GM18867 (cell line): ENCODE data around the gene EPHB2.

Experiments used
- ATAC-seq: cut with Tn5 transposase; IDR thresholded peaks from one replicate; pipeline ENCODE4 v1.9.1; 2021; ENCODE audit warnings: mild to moderate bottlenecking, moderate library complexity; ENCODE audit not compliant: unreplicated experiment

The EPHB2 gene

DNA sequence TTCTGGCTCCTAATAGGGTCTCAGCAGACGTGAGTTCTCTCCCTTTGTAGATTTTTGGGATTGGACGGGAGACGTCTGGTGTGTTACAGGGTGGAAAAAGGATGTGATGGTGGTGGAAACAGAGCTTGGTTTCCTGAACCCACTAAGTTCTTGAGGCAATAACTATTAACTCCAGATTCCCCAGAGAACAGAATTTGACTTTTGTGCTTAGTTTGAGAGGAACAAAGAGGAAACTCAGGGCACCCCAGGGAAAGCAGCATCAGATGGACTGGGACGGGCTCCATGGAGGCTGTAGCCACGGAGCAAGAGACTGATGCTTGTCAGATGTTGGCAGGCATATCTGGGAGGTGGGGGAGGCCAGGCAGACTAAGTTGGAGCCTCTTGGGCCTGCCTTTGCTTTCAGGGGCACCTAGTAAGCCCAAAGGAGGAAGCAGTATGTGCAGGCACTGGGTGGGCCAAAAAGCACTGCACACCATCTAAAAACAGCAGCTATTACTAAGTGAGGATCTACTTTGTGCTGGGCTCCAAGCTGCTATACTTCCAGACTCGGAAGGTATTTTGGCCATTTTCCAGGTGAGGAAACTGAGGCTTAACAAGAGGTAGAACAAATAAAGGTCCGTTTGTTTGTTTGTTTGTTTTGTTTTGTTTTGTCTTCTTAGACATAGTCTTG, 66.9 kb downstream of the EPHB2 start:
- no peak for ATAC-seq

DNA sequence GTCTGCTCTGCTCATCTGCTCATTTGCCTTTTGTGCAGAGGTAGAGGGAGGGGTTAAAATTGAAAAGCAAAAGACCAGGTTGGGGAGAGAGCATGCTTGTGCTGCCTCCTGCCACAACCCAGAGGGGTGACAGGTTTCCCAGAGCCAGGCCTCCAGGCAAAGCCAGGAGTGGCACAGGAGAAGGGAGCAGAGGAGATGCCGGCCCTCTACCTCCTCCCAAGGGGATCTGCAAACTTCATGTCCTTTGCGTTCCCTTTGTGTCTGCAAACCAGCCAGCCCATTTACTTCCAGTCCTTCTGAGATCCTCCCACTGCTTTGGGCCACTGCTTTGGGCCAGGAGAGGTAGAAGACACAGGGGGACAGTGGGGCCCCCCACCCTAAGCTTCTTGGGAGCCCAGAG, 67.8 kb downstream of the EPHB2 start:
- no peak for ATAC-seq

DNA sequence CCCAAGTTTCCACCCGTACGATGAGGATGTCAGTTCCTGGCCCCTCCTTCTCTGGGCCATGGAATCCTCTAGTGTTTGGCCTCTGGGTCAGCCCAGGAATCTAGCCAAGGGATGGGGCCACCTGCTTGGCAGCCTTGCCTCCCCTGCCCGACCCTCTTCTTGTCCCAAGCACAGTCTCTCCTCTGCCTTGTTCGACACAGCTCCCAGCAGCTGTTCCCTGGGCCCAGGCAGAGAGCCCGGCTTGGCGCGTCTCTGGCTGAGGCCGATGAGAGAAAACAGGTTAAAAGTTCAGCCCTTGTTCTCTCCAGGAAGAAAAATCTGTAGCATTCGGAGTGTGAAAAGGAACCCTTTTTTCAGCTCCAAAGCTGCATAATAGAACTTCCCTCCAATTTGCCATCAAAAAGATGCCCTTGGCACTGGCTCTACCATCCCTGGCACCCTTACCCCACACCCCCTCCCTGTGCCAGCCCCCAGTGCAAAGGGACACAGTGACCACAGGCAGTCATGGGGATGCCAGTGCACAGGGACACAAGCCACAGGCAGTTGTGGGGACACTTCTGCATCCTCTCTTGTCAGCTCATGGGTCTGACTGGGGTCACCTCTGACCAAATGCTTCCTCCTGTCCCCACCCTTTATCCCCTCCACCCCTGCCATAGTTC, 68.4 kb downstream of the EPHB2 start:
- no peak for ATAC-seq

DNA sequence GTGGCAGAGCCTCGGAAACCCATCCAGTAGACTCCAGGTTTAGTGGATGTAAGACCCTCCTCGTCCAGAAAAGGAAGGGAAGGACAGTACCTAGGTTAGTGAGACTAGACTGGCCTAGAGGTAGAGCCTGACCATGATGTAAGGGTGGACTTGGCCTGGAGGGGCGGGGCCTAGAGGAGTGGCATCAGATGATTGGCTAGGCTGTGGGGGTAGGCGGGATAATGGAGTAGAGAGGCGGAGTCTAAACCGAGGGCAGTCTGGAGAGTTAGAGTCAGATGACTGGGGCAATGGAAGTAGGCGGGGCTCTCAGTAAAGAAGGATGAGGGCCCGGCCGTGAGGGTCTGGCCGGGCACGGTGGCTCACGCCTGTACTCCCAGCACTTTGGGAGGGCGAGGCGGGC, 70.1 kb downstream of the EPHB2 start:
- ATAC-seq, result no peak

DNA sequence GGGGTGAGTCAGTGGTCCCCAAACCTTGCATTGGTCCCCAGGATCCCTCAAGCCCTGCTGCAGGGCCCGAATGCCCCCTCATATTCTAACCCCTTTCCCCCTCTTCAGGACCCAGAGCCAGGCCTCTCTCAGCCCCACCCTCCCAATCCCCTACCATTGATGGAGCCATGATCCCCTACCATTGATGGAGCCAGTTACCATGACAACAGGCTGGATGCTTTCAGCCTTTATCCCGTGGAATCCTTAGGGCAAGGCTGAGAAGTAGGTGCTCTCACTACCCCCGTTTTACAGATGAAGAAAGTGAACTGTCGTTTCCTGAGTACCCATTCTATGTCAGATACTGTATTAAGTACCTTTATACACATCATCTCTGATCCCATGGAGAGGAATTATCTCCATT, 70.8 kb downstream of the EPHB2 start:
- no peak for ATAC-seq

DNA sequence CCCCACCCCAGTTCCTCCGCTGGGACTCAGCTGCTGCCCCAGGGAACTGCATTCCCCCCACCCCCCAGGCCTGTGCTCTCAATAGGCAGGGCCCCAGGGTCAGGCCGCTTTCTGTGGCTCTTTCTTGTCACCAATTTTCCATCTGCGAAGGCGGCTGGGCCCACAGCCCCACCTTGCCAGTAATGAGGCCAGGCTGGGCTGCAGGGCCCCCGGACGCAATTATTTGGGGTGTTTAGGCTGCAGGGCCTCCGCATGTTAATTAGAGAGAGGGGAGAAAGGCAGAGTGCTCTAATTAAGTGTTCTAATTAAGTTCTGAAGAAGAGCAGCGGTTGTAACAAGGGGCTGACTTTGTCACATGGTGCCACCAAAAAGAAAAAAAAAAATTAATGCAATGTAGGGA, 71.8 kb downstream of the EPHB2 start:
- no peak for ATAC-seq

DNA sequence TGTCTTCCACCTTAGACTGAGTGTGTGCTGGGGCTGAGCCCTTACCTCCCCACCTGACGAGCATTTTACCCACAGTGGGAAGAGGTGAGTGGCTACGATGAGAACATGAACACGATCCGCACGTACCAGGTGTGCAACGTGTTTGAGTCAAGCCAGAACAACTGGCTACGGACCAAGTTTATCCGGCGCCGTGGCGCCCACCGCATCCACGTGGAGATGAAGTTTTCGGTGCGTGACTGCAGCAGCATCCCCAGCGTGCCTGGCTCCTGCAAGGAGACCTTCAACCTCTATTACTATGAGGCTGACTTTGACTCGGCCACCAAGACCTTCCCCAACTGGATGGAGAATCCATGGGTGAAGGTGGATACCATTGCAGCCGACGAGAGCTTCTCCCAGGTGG, 73.7 kb downstream of the EPHB2 start:
- no peak for ATAC-seq

DNA sequence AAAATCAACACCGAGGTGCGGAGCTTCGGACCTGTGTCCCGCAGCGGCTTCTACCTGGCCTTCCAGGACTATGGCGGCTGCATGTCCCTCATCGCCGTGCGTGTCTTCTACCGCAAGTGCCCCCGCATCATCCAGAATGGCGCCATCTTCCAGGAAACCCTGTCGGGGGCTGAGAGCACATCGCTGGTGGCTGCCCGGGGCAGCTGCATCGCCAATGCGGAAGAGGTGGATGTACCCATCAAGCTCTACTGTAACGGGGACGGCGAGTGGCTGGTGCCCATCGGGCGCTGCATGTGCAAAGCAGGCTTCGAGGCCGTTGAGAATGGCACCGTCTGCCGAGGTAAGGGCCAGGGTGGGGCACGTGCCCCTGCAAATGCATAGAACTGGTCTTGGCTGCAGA, 74.1 kb downstream of the EPHB2 start:
- ATAC-seq, result no peak

DNA sequence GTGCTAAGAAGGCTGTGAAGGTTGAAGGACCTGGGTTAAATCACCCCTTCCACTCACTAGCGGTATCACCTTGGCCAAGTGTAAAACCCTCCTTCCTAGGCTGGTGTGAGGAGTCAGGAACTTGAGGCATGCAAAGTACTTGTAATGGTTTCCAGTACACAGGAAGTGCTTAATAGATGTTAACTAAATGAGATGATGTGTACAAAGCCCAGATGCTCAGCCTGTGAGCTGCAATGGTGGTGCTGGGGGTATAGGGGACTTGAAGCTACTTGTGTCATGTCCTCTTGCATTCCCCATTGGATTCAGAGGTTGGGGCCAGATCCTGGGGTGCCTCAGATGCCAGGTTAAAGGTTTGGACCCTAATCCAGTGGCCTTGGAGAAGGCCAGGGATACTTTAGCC, 75.5 kb downstream of the EPHB2 start:
- ATAC-seq, result no peak

DNA sequence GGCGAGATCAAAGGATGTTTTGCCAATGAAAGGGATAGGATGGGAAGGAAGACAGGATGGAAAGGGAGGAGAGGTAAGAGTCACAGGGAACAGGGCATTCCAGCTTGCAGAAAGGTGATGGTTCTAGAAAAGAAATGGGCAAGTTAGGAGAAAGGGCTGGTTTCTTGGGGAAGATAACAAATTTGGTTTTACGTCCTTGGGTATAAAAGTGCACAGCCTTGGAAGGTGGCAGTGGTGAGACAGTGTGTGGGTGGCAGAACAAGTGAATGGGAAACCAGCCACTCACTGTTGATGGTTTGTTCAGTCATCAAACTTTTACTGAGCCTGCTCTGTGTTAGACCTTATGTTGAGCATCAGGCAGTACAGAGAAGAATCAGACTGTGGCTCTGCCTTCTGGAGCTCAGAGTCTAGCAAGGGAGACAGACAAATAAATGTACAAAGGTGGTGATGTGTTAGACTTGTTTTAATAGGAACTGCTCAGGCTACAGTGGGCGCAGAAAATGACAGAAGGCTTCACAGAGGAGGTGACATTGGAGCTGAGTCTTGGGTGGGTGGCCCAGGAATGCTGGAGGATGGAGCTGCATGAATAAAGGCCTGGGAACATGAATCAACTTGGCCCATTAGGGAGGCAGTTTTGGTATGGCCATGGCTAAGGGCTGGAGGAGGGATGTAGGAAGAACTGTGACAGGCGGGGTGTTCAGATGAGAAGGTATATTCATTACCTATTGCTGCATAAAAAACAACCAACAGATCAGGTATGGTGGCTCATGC, 76.3 kb downstream of the EPHB2 start:
- no peak for ATAC-seq

DNA sequence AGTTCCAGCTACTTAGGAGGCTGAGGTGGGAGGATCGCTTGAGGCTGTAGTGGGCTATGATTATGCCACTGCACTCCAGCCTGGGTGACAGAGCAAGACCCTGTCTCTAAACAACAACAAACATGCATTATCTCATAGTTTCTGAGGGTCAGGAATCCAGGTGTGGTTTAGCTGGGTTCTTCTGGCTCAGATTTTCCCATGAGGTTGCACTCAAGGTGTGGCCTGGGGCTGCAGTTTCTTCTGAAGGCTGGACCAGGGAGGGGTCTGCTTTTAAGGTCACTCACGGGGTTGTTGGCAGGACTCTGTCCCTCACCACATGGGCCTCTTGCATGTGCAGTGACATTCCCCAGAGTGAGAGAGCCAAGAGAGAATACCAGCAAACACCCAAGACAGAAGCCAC, 77.0 kb downstream of the EPHB2 start:
- no peak for ATAC-seq

DNA sequence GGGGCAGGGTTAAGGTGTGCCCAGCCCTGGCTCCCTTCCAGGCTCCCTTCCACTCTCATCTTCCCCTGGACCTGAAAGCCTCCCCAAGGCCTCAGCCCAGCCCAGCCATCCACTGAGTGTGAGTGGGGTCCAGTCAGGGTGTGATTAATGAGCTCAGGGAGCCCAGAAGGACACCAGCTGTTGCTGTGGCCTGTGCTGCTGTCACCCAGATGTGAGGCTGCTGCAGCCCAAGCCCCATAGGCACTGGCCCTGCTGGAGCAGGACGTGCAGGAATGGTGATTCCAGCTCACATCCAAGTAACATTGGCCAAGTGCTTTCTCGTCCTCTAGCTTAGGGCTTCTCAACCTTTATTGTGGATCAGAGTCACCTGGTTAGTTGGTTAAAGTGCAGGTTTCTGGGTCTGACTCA, 77.6 kb downstream of the EPHB2 start:
- ATAC-seq, result no peak

DNA sequence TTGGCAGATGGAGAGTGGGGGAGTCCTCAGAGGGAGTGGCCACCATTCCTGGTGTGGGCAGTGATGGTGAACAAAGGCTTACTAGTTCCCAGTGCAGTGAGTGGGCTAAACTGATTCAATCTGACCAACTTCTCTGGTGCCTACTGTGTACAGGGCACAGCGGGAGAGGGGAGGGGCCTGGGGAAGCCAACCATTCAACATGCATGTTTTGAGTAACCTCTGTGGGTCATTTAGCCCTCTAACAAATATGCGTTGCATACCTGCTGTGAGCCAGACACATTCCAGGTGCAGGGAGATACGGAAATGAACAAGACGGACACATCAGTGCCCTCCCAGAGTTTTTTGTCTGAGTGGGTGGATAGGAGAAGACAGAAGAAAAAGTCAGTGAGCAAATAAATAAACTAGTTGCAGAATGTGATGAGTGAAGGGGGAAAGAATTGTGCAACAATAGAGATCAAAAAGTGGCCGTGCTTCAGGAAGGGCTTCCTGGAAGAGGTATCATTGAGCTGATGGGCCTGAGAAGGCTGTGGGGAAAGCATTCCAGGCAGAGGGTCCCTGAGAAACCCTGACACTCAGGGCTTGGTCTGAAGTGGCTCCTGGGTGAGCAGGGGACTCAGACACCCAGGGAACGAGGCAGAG, 78.8 kb downstream of the EPHB2 start:
- ATAC-seq, result no peak

DNA sequence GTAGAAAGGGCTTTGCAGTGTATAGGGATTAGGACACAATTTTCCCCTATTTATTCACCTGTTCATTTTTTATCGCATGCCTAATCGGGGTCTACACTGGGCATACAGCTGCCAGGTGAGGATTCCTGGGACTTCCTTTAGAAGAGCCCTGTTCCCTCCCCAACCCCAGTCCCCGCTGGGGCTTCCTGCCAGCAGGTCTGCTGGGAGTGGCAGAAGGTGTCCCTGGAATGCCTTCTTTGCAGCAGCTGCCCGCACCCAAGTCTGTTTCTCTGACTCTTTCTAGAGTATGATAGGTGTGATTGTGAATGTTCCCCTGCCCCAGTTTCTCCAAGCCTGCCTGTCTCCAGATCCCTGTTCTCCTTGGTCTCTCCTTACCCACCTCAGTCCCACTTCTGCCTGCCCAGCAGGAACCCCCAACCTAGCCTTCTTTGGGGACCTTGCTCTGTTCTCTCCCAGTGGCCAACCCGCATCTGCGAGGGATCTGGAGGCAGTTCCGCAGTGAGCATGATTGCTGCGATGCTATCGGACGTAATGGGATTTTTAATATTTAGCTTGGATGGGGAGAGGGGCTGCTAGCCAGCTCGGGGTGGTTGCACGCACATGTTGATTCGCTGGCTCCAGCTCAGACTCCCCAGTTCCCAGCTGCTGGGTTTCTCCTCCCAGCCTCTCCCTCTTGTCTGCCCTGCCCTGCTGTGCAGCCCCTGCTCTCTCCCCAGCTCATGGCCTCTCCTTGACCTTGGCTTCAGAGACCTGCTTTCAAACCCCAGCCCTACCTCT, 79.8 kb downstream of the EPHB2 start:
- no peak for ATAC-seq

DNA sequence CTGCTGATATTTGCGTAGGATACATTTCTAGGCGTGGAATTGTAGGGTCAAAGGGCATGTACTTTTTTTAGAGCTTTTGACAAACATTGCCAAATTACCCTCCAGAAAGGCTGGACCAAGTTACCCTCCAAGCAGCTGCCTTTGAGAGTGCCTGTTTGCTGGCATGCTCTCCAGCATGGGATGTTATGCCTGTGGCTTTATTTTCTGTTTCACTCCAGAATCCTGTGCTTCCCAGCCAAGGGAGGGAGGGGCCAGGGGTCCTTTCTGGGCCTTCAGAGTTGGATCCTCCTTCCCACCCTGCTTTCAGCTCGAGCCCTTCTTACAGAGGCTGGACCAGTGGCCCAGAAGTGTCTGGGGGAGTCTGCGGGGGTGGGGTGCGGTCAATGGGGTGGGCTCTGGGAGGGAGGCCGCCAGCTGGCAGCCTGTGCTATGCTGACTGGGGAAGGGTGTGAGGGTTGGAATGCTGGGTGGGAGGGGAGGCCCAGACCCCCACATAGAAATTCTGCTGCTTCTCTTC, 81.2 kb downstream of the EPHB2 start:
- no peak for ATAC-seq

DNA sequence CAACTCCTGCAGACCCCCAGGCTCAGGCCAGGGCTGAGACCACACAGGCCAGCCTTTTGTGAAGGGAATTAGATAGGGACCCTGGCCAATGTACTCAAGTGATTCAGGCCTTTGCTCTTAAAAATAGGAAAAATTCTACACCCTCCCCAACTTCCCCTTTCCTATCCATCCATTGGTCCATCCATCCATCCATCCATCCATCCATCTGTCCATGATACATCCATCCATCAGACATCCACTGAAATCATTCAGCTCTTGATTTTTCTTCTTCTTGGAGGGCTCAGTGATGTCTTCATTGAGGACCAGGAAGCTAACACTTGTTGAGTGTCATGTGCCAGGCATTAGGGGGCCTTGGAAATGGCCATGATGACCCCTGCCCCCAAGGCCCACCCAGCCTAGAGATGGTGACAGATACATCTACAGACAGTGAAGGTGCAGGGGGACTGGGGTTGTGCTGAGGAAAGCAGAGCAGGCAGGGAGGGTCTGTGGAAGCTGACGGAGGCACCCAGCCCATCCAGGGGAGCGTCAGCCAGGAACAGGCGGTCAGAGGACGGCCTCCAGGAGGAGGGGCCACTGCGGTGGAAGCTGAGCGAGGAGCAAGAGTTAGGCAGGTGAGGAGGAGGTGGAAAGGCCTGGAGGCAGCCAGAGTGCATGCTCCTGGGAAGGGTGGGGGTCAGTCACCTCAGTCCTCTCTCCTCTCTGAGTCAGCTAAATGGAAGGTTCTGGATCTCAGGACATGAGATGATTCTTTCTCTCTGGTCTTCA, 81.9 kb downstream of the EPHB2 start:
- ATAC-seq, result no peak

DNA sequence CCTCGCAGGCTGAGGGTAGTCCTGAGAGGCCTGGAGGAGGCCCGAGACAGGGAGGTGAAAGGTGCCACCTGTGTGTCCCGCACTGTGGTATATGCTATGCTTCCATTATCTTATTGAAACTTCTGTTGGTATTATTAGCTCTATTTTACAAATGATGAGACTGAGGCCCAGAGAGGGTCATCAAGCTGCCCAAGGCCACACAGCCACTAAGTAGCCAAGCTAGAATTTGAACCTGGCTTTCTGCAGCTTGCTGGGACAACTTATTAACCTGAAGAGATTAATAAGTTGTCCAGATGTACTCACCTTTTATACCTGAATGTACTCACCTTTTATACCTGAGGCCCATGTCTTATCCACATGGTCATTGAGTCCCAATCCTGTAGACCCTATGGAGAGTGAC, 83.0 kb downstream of the EPHB2 start:
- ATAC-seq, result no peak

DNA sequence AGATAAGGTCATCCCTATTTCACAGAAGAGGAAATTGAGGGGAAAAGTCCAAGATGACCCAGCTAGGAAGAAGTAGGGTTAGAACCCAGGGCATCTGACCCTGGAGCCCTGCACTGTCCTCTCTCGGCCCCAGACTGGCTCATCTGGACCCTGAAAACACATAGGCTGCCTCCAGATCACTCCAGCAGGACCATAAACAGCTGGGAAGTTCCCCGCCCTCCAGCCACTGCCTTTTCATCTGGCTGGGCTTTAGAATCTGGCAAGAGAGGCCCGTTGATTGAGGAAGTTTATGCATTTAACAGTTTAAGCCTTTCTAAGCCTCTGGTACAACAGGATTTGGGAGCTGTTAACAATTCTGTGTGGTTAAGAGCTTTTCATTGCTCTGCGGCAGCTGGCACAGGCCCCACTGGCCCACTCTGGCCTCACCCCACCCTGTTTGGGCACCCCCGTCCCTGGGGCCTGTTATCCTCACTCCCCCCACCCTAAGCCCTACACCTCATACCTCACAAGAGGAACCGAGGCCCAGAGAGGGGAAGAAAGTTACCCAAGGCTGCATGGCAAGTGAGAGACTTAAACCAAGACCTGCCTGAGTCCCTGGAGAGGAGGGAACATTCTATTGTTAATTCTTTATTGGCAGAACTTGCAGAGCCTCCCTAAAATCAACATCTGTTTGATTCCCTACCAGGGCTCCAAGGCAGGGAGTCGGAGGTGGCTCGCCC, 84.2 kb downstream of the EPHB2 start:
- ATAC-seq, result no peak

DNA sequence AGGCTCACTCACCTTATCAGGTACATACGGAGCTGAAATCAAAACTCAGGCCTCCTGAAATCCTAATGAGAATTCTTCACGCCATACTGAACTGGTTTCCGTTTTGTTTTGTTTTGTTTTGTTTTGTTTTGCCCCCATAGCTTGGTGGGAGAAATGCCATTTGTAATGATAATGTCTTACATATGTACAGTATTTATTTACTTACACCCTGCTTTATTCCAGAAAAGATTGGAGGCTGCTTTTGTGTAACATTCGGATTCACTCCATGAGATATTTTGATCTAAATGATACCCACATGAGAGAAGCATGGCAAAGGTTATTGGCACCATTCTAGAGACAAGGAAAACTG, 84.7 kb downstream of the EPHB2 start:
- ATAC-seq, result no peak
